OCI-LY7 (cell line): ENCODE results near the gene GAK. TPM values are rescaled to one million over a fixed set of nuclear protein-coding genes. Genes with fewer than 3 reads are reported as not detected.
"Not testable (repeated sequence)": the region's sequence is repeated elsewhere in the genome, so short reads cannot be mapped to it uniquely, and the experiment has no call there.

ENCODE experiments used
- Bru-seq: library from RNA; stranded (reverse); fragments of 400-500 nt; gene quantifications from one replicate; lab custom pipeline; 2021; lab: Mats Ljungman, UMichigan
- BruChase-seq, 2 experiments: library from RNA; stranded (reverse); fragments of 400-500 nt; gene quantifications; one replicate each; lab custom pipeline; 2021; lab: Mats Ljungman, UMichigan
- BruUV-seq: library from RNA; stranded (reverse); fragments of 400-500 nt; replicated peaks from 2 replicates; lab custom pipeline; 2021; lab: Mats Ljungman, UMichigan
- CTCF ChIA-PET: fragments of 300-600 bp; sonication (Branson Sonifier 250); formaldehyde crosslinking; loops from one replicate; lab custom pipeline; 2022; ENCODE audit warnings: antibody characterized with exemption; ENCODE audit not compliant: unreplicated experiment; lab: Charles Lee
- POLR2A ChIA-PET: fragments of 300-600 bp; sonication (Branson Sonifier 250); formaldehyde crosslinking; loops from one replicate; lab custom pipeline; 2022; ENCODE audit warnings: antibody characterized with exemption; lab: Charles Lee
- DNase-seq: peaks from one replicate; pipeline ENCODE4 v3.0.0-alpha.2; 2015; ENCODE audit warnings: low spot score
- H2AFZ ChIP-seq: fragments of 200-600 bp; sonication (generic), shearing (Covaris generic); 2 replicates; pipeline ENCODE4 v1.6.1; 2014; ENCODE audit warnings: mild to moderate bottlenecking, antibody characterized with exemption, low read length, moderate library complexity
- H3K27ac ChIP-seq: fragments of 200-600 bp; sonication (generic); 2 replicates; pipeline ENCODE4 v1.5.1; 2014; ENCODE audit warnings: mixed run types, low read depth, mild to moderate bottlenecking, moderate library complexity, low read length, inconsistent platforms; ENCODE audit not compliant: poor library complexity, severe bottlenecking
- H3K36me3 ChIP-seq: fragments of 200-600 bp; sonication (generic); 2 replicates; pipeline ENCODE4 v1.6.1; 2014; ENCODE audit warnings: mild to moderate bottlenecking, antibody characterized with exemption, low read length, moderate library complexity, mixed read lengths; ENCODE audit not compliant: insufficient read depth
- H3K4me1 ChIP-seq: fragments of 200-600 bp; sonication (generic); 2 replicates; pipeline ENCODE4 v1.5.1; 2014; ENCODE audit warnings: mild to moderate bottlenecking, low read length; ENCODE audit not compliant: insufficient read depth, poor library complexity, severe bottlenecking
- H3K4me2 ChIP-seq: fragments of 200-600 bp; sonication (generic); 2 replicates; pipeline ENCODE4 v1.6.1; 2014; ENCODE audit warnings: mild to moderate bottlenecking, low read length
- H3K4me3 ChIP-seq: fragments of 200-600 bp; sonication (generic); 2 replicates; pipeline ENCODE4 v1.5.1; 2014; ENCODE audit warnings: mild to moderate bottlenecking, low read depth, low read length; ENCODE audit not compliant: poor library complexity, severe bottlenecking
- H3K79me2 ChIP-seq: fragments of 200-600 bp; sonication (generic); 2 replicates; pipeline ENCODE4 v1.6.1; 2016; ENCODE audit warnings: low read depth, mild to moderate bottlenecking, low read length, moderate library complexity, mixed read lengths; ENCODE audit not compliant: insufficient read depth
- H3K9me2 ChIP-seq: fragments of 200-600 bp; sonication (generic); 2 replicates; pipeline ENCODE4 v1.6.1; 2016; ENCODE audit warnings: mild to moderate bottlenecking, low read length, mixed read lengths; ENCODE audit not compliant: insufficient read depth
- H3K9me3 ChIP-seq: fragments of 200-600 bp; sonication (generic); 2 replicates; pipeline ENCODE4 v1.6.1; 2014; ENCODE audit warnings: mild to moderate bottlenecking, mixed run types, low read length, mixed read lengths
- H4K20me1 ChIP-seq: fragments of 200-600 bp; sonication (generic); 2 replicates; pipeline ENCODE4 v1.6.1; 2014; ENCODE audit warnings: mild to moderate bottlenecking, antibody characterized with exemption, low read length, moderate library complexity, mixed read lengths; ENCODE audit not compliant: insufficient read depth
- EZH2phosphoT487 ChIP-seq: fragments of 200-600 bp; sonication (generic); IDR thresholded peaks from 2 replicates; pipeline ENCODE4 v1.6.1; 2018; ENCODE audit warnings: low read depth, borderline replicate concordance, mild to moderate bottlenecking, mixed run types, antibody characterized with exemption, low read length, moderate library complexity, mixed read lengths
- intact Hi-C: fragments of 100-400 bp; cut with micrococcal nuclease; formaldehyde crosslinking; loops from one replicate; pipeline ENCODE4 v1.10.0; 2022; ENCODE audit not compliant: unreplicated experiment
- long read RNA-seq: library from polyadenylated mRNA; stranded (forward); transcript quantifications from one replicate; pipeline ENCODE4 v2.0.0, GENCODE V29; 2022
- total RNA-seq, 2 experiments: library from RNA; depleted of rRNA in 1 of 2; stranded (reverse); fragments of >200 nt in 1 of 2; shearing (Covaris generic) in 1 of 2; gene quantifications; 2 replicates each; pipeline ENCODE4 v1.2.3, GENCODE V29; 2014 to 2022
- TF ChIP-seq, protein P1 (sequence below): fragments of 200-600 bp; sonication (generic); conservative IDR thresholded peaks from 2 replicates; pipeline ENCODE4 v1.5.1; 2014; ENCODE audit warnings: mild to moderate bottlenecking, antibody characterized with exemption, low read length, moderate library complexity, mixed read lengths

GAK gene
- total RNA-seq (2014; rRNA removed; shearing (Covaris generic)) (77.5 and 86.1 TPM in 2 replicates), total RNA-seq (2022) (107 and 111 TPM in 2 replicates), Bru-seq, nascent RNA (percentile 57 among the genes with signal in this experiment), BruChase-seq, experiment 1, labeled RNA remaining after a 6-hour chase (percentile 74 among the genes with signal in this experiment), BruChase-seq, experiment 2, labeled RNA remaining after a 2-hour chase (percentile 70 among the genes with signal in this experiment)
- long read RNA-seq, full-length matches to known transcripts, result 22 of 133 reads
- long read RNA-seq, partial matches to known transcripts, result 41 of 133 reads
- long read RNA-seq, other reads (novel, unspliced or antisense), result 70 of 133 reads

DNA sequence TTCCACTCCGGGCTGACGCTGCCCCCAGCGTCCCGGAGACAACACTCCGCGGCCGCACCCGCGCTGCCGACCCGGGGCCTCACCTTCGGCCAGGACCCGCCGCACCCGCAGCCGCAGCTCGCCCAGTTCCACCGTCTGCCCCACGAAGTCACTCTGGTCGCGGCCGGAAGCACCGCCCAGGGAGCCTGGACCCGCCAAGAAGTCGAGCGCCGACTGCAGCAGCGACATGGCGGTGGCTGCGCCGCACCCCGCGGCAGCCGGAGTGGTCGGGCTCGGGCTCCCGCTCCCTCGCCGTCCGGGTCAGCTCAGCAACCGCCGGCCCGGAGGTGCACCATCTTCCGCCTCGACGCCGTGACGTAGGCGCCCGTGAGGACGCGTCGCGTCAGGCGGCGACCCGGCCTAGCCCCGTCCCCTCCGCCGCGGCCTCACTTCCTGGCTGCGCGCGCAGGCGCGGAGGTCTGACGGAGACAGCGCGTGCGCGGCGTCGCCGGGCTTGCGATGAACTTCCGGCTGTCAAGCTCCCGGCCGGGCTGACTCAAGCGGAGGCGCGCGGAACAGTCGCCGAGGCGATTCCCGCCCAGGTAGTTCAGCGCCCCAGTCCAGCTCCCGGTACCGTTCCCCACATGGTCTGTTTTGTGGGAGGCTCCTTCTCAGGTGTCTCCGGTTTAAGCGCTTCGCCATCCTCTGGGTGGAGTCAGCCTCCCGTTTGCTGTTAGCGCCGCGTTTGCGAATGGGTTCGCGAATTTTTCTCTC, at the start of gene GAK, which contains the start of gene TMEM175:
GAK (minus strand) TSS at position 357 of the 753 bp plus-strand sequence; CDS start at position 228, 129 bp downstream.
TMEM175 (plus strand) TSS at position 501 of the 753 bp plus-strand sequence. CDS start 15,280 bp downstream, outside the sequence.
- BruUV-seq, result no TSS peak
- peak within 1 kb of the TSS; percentile 95 for H3K4me2 ChIP-seq
- intact Hi-C loops, result loop anchor here (2.0 kb wide), 1 partner anchor 55 kb away; the partner anchor contains the start of gene IDUA
- H3K9me2 ChIP-seq, result no peaks in the 10 kb centered on the region
- peak within 1 kb of the TSS; percentile 36 for H3K27ac ChIP-seq
- H3K4me1 ChIP-seq, result peaks cover 48% of the 10 kb centered on the region
- no peak for TF ChIP-seq EZH2phosphoT487
- TF ChIP-seq, protein P1, sequence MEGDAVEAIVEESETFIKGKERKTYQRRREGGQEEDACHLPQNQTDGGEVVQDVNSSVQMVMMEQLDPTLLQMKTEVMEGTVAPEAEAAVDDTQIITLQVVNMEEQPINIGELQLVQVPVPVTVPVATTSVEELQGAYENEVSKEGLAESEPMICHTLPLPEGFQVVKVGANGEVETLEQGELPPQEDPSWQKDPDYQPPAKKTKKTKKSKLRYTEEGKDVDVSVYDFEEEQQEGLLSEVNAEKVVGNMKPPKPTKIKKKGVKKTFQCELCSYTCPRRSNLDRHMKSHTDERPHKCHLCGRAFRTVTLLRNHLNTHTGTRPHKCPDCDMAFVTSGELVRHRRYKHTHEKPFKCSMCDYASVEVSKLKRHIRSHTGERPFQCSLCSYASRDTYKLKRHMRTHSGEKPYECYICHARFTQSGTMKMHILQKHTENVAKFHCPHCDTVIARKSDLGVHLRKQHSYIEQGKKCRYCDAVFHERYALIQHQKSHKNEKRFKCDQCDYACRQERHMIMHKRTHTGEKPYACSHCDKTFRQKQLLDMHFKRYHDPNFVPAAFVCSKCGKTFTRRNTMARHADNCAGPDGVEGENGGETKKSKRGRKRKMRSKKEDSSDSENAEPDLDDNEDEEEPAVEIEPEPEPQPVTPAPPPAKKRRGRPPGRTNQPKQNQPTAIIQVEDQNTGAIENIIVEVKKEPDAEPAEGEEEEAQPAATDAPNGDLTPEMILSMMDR, result no peak
- peaks cover 20% of the 10 kb centered on the region for H4K20me1 ChIP-seq
- no peaks in the 10 kb centered on the region for H3K9me3 ChIP-seq
- peaks cover 34% of the 10 kb centered on the region for H3K79me2 ChIP-seq
- CTCF ChIA-PET, result no interaction called here
- DNase-seq, result peak; percentile 97
- POLR2A ChIA-PET, result interaction anchor here (0.6 kb wide), 1 partner anchor 179 kb away, joined by 3 read pairs; no protein-coding TSS in a partner anchor
- H2AFZ ChIP-seq, result peak within 1 kb of the TSS; percentile 73
- H3K4me3 ChIP-seq, result peak within 1 kb of the TSS; percentile 93
- H3K36me3 ChIP-seq, result no peaks in the 10 kb centered on the region

DNA sequence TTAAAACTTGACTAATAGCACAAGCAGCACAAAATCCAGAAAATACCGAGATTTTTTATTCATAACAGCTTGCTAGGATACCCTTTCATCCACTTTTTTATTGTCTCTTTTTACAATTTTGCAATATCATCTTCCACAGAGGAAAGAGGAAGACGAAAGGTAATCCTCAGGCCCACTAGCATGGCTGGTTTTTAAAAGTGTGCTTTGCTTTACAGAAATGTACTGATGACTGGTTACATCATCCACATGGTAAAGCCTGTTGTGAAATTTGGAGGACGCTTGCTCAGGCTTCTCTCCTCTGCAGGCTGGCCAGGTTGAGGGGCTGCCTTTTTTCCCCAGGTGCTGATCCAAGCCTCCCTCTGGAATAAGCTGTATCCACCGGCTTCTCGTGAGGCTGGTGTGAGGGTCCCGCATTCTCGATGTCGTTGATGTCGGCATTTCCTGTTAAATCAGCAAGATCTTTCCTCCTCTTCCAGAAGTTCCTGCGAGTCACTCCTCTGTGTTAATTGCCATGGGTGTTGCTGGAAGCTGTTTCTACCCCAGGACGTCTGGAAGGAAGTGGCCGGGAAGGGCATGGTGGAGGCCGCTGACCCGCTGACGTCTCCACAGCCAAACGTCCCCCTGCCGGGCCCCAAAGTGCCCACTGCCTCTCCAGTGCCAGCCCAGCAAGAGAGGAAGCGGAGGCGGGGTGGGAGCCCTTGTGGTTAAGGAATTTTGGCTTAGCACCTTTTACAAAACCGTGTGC, 47.0 kb upstream of the GAK start:
- CTCF ChIA-PET, result no interaction called here
- Histone ChIP-seq H3K4me1 (no peaks in the 10 kb centered on the region), H3K9me2 (no peaks in the 10 kb centered on the region), H3K9me3 (no peaks in the 10 kb centered on the region), H3K79me2 (no peaks in the 10 kb centered on the region), H2AFZ (no peak overlapping the region), H3K4me3 (no peak overlapping the region), H3K4me2 (no peak overlapping the region), H3K36me3 (no peaks in the 10 kb centered on the region), H4K20me1 (no peaks in the 10 kb centered on the region), H3K27ac (no peak overlapping the region)
- intact Hi-C loops, result no loop called here
- no TSS peak for BruUV-seq
- POLR2A ChIA-PET, result no interaction called here
- TF ChIP-seq EZH2phosphoT487, result no peak
- TF ChIP-seq, protein P1, result no peak
- DNase-seq, result no peak

DNA sequence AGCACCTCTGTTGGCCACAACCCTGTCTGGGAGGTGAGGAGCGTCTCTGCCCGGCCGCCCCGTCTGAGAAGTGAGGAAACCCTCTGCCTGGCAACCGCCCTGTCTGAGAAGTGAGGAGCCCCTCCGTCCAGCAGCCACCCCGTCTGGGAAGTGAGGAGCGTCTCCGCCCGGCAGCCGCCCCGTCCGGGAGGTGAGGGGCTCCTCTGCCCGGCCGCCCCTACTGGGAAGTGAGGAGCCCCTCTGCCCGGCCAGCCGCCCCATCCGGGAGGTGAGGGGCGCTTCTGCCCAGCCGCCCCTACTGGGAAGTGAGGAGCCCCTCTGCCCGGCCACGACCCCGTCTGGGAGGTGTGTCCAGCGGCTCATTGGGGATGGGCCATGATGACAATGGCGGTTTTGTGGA, 43.9 kb upstream of the GAK start:
- H2AFZ ChIP-seq, H3K9me3 ChIP-seq, H3K9me2 ChIP-seq, H3K4me3 ChIP-seq, BruUV-seq, intact Hi-C loops, H3K4me1 ChIP-seq, H4K20me1 ChIP-seq, H3K79me2 ChIP-seq, POLR2A ChIA-PET, H3K27ac ChIP-seq, DNase-seq, H3K36me3 ChIP-seq, H3K4me2 ChIP-seq, CTCF ChIA-PET: not testable (repeated sequence)
